AG08396 (cell line): ENCODE data around the gene SMURF2.
"Not testable (repeated sequence)": the region's sequence is repeated elsewhere in the genome, so short reads cannot be mapped to it uniquely, and the experiment has no call there.

ENCODE experiments used
- DNase-seq: peaks from one replicate; pipeline ENCODE4 v3.0.0; 2012; ENCODE audit warnings: low spot score, mixed read lengths

Gene SMURF2

DNA sequence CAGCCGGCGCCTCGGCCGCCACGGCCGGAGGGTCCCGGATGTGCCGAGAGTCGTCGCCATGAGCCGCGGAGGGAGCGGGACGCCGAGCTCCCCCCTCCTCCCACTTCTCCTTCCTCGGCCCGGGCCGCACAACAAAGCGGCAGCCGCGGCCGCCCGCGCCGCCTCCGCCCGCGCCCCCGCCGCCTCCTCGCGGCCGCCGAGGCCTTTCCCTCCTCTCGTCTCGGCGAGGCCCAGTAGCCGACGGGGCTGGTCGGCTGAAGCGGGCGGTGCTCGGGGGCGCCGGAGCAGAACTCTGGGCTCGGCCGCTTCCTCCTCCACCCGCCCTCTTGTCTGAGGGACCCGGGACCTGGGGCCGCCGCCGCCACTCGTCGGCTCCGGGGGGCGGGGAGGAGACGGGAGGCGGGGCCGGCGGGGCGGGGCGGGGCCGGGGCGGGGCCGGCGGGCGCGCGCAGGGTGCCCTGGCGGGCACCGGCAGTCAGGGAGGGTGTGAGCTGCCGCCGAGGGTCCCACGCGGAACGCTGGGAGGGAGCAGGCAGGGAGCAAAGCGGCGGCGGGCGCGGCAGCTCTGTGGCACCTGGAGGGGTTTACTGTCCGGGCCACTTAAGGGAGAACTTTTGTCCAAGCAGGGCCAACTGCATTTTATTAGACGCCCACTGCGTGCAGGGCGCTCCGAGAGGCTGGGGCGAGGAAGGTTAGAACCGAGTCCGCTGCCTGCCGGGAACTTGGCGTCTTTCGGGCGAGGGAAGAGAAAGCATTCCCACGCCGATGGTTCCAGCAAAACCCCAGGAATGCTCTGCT is at the start of gene SMURF2:
Gene SMURF2, minus strand, starts transcription at position 332 of the 798 bp plus-strand sequence. CDS start 427 bp downstream, outside the sequence.
- DNase-seq = peak; percentile 87

DNA sequence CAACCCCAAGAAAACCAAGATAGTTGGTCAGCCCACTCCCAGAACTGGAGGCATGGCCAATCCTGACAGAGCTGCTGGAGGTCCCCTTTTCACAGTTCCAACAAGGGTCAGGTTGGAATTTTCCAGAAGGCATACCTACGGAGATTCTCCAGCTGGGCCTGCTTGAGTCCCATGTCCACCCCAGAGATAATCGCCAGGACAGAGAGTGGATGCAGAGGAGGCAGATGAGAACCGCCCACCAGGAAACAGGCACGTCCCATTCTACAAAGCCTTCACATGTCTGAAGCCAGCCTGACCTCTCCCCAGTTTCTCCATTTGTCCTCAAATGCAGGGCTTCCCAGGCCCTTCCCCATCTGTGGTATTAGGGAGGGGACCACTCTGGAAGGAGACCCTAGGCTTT is 47.4 kb upstream of the SMURF2 start:
- no peak for DNase-seq

DNA sequence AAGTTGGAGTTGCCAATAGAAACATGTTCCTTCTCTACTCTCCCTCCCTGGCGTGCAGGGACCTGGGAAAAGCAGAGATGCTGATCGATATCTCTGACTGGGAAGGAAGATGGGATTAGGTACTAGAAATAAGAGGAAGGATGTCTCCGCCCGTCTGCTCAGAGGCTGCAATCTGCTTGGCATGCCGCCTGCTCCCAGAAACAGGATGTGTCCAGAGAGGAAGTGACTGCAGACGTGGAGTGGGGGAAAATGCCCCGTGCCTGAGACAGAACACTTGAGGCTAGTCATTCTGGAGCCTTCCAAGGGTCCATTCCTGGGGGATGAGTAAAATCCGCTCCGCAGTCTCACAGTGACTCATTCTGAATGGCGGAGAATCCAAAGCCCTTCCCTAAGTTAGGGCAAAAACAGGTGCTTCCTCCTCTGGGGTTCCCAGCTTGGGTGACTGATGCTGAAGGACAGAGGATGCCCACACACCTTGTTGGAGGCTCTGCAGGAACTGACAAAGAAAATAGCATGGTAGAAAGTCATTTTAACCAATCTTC is 45.0 kb upstream of the SMURF2 start:
- DNase-seq = peak; percentile 93

DNA sequence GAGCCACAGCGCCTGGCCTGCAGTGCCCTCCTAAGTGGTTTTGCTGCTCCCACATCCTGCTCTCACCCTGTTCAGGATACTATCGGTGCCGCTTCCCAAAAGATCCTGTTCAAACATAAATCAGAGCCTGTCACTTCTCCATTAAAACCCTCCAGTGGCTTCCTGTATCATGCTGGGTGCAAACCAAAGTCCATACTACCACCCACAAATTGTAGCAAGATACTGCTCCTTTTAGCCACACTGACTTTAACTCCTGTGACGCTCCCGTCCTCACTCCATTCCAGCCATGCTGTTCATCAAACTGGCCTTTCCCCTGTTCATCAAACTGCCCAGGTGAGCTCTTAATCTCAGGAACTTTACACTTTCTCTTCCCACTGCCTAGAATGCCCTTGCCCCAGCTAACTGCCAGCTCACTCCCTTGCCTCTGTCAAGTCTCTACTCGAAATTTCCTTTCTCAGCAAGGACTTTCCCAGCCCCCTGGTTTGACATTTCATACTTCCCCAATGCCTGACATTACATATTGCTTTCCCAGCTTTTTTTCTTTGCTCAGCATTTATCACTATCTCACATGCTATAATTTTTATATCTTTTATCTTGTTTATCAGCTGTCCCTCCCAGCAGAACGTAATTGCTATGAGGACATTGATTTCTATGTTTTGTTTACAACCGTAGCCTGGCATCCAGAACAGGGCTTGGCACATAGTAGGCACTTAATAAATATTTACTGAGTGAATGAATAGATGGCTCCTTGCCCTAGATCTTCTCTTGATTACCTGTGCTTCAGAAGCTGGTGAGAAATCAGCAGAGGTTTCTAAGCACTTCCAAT is 44.3 kb upstream of the SMURF2 start:
- DNase-seq = no peak

DNA sequence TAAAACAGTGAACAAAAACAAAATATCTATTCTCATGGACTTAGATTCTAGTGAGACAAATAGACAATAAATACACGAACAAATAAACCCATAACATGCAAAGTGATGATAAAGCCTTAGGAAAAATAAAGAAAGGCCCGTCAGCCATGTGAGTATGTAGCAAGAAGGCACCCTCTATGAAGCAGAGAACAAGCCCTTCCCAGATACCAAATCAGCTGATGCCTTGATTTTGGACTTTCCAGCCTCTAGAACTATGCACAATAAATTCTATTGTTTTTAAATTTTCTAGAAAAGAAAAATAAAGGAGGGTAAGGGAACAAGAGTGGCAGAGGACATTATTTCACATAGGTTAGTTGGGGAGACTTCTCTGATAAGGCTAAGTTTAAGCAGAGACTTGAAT is 40.7 kb upstream of the SMURF2 start:
- DNase-seq = no peak

DNA sequence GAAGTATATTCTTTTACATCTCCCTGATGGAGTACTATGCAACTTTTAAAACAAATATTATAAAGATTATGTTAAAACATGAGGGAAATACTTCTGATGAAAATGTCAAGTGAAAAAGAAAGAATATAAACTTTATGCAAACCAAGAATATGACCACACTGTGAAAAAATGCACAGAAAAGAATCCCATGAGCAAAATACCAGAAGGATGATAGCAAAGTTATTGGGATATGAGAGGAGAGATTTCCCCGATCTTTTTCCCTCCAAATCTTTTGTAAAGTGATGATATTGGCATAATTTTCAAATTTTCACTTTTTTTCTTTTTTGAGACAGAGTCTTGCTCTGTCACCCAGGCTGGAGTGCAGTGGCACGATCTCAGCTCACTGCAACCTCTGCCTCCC is 36.6 kb upstream of the SMURF2 start:
- no peak for DNase-seq

DNA sequence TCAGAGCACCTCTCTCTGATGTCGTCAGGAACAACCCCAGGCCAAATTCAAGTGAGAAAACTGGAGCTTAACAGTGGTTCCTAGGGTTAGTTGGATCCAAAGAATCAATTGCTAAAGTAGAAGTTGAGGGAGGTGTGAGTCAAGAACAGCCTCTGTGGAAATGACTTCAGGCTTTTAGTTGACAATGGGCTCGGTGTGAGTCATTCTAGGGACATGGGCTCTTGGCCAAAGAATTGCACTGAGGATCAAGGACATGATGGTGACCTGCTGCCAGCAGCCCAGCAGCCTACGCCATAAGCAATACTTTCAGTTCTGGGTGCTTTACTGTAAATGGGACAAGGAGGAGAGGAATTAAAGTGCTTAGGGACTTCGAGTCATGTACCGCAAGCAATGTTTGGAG is 32.1 kb upstream of the SMURF2 start:
- DNase-seq = no peak

DNA sequence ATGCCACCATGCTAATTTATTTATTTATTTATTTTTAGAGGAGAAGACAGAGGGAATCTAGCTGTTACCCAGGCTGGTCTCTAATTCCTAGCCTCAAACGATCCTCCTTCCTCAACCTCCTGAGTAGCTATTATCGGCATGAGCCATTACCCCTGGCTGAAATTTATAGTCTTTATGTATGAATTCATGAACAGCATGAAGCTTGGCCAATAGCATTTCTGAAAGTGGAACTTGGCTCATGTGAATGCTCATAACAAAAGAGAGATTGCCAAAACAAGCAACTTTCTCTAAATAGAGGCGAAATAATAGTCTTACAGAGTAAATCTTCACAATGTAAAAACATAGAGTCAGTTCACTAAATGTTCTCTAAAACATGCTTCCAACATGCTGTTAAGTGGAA is 30.1 kb upstream of the SMURF2 start:
- no peak for DNase-seq

DNA sequence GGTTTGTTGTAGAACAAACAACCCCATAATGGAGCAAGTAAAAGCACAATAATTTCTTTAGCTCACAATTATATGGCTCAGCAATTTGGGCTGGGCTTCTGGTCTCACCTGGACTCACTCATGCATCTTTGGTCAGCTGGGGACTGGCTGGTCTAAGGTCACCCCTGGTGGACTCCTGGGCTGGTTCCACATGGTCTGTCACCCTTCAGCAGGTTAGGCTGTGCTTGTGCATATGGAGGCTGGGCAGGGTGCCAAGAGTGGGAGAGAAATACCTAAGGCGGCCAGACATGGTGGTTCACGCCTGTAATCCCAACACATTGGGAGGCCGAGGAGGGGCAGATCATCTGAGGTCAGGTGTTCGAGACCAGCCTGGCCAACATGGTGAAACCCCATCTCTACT is 27.0 kb upstream of the SMURF2 start:
- no peak for DNase-seq

DNA sequence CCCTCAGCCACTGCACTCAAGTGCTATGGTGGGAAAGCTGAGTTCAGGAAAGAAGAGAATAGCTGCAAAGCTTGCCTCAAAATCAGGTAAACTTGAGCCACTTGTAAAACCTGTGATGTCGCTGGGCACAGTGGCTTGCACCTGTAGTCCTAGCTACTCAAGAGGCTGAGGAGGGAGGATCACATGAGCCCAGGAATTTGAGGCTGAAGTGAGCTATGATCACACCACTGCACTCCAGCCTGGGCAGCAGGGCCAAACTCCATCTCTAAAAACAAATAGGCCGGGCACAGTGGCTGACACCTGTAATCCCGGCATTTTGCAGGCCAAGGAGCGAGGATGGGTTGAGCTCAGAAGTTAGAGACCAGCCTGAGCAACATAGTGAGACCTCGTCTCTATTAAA is 26.4 kb upstream of the SMURF2 start:
- DNase-seq = no peak

DNA sequence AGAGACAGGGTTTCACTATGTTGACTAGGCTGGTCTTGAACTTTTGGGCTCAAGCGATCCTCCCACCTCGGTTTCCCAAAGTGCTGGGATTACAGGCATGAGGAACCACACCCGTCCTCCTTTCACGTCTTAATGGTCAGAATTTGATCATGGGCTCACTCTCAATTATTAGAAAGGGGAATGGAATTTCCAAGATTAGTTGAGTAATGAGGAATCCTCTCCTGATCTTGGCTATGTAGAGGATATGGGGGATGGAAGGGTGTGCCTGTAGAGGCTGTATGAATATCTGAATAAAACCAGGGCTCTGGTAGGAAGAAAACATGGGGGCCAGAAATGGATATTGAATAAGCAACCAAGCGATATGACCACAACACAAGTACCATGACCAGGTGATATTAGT is 25.9 kb upstream of the SMURF2 start:
- peak; percentile 47 for DNase-seq

DNA sequence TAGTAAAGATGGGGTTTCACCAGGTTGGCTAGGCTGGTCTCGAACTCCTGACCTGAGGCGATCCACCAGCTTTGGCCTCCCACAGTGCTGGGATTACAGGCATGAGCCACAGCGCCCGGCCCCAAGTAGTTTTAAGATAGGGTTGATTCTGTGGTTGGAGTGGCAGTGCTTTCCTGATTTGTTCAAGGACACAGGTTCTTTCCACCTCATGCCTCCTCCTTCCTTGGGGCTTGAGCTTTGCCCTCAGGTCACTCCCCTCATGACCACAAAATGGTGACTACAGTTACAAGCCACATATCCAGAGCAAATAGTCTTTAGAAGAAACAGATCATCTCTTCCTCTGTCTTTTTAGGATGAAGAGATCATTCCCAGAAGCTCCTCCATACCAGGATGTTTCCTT is 25.3 kb upstream of the SMURF2 start:
- no peak for DNase-seq

DNA sequence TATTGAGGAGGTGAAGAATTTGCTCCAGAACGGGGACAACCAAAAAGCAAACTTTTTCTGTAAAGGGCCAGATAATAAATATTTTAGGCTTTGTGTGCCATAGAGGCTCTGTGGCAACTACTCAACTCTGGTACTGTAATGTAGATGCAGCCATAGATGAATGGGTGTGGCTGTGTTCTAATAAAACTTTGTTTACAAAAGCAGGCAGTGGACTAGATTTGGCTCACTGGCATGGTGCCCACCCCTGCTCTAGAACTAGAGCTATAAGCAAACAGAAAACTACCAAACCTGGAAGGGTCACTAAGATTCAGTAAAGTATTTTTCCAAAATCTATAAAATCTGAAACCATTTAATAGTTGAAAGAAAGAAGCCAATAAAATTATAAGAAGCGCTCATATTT is 24.6 kb upstream of the SMURF2 start:
- no peak for DNase-seq

DNA sequence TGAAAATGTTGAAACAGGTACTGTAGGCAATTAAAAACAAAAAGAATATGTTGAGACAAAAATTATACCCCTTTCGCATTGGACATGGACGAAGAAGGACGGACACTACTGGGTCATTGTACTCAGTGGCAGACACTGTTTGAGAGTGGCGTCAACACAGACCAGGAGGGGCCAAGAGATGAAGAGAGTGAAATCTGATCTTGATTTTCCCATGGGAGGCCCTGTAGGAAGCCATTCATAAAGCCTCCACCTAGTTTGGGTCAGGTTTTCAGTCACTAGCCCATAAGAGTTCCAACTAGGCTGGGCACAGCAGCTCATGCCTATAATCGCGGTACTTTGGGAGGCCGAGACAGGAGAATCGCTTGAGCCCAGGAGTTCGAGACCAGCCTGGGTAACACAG is 23.6 kb upstream of the SMURF2 start:
- no peak for DNase-seq

DNA sequence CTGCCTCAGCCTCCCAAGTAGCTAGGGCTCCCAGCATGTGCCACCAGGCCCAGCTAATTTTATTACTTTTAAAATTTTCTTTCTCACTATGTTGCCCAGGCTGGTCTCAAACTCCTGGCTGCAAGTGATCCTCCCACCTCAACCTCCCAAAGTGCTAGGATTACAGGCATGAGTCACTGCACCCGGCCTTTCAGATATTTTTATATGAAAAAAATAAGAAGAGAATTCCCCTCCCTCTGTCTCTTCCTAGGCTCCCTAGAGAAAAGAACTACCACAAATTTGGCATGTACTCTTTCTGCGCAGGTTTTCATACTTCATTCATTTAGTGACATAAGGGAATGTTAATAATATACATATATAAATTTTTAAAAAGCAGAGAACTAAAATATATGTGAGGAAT is 21.7 kb upstream of the SMURF2 start:
- no peak for DNase-seq

DNA sequence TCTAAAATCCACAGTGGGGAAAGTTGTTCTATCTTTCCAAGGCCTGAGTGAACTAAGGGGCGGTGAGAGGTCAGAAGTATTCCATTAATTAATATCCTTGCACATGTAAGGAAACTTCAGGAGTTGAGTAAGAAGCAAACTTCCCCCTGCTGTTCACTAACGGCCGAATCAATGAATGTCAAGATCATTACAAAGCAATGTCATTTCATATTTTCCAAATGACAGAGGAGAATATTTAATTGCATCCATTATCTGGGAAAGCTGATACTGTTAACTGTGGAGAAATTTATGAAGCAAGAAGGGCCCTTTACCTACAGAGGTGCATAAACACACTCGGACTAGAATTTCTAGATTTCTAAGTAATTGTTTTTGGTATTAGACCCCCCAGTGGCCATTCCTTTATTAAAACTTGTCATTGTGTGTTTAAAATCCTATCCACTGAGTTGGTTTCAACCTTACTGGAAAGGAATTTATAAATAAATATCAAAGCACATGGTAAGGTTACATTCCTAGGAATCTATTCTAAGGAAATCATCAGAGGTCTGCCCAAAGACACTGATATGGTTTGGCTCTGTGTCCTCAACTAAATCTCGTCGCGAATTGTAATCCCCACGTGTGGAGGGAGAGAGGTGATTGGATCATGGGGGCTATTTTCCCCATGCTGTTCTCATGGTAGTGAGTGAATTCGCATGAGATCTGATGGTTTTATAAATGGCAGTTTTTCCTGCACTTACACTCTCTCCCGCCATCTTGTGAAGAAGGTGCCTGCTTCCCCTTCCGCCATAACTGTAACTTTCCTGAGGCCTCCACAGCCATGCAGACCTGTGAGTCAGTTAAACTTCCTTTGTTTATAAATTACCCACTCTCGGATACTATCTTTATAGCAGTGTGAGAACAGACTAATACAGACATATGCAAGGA is 20.4 kb upstream of the SMURF2 start:
- DNase-seq = no peak

DNA sequence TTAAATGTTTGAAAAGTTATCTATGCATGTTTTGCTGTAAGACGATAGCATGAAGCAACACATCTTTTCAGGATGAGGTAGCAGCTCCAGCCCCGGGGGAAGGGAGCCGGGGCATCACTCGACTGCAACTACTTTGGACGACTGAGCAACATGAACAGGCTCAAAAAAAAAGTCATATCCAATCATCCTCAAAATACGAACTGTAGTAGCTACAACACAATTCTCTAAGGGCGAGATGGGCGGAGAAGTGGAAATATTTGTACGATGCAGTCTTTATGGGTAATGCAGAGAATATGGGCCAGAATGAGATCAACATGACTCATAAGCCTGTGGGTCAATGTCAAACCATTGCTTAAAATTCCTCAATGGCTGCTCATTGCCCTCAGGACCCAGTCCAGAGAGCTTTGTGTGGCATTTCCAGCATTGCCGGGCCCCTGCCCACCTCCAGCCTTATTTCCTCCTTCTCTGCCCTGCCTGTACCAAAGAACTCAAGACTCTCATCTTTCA is 17.7 kb upstream of the SMURF2 start:
- DNase-seq = peak; percentile 70

DNA sequence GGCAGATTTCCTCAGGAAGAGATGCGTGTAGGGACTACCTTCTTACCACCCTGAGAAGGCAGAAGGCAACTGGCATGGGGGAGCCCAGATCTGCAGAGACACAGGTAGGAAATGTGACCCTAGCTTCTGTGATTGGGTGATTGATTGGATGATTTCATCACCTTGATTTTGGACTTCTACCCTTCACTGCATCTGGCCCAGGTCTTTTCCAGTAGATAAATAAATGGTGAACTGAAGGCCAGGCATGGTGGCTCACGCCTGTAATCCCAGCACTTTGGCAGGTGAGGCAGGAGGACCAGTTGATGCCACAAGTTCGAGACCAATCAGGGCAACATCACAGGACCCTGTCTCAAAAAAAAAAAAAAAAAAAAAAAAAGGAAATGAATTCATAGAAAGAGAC is 14.7 kb upstream of the SMURF2 start:
- no peak for DNase-seq

DNA sequence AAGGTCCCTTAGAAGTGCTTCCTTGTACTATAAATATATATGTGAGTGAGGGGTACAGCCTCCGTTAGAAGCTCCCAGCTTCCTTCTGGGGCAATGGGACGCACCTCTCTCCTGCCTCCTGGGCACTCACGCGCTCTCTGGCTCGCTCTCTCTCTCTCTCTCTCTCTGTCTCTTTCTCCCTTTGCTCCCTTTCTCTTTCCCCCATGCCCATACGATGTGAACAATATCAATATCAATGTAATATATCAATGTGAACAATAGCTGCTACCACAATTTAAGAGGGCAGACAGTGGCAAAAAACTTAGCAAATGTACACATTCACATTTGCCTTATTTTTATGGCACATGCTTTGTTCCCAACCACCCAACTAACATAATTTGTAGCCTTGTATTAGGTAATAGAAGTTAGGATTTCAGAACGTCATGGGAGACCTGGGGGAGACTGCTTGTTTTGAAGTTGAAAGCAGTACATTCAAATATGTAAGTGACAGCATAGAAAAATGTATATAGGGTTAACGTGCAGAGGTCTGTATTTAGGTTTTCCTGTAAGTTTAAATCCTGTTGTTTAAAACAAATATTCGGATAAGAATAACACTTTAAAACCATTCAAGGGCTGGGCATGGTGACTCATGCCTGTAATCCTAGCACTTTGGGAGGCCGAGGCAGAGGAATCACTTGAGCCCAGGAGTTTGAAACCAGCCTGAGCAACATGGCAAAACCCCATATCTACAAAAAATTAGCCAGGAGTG is 8.9 kb upstream of the SMURF2 start:
- DNase-seq = not testable (repeated sequence)

DNA sequence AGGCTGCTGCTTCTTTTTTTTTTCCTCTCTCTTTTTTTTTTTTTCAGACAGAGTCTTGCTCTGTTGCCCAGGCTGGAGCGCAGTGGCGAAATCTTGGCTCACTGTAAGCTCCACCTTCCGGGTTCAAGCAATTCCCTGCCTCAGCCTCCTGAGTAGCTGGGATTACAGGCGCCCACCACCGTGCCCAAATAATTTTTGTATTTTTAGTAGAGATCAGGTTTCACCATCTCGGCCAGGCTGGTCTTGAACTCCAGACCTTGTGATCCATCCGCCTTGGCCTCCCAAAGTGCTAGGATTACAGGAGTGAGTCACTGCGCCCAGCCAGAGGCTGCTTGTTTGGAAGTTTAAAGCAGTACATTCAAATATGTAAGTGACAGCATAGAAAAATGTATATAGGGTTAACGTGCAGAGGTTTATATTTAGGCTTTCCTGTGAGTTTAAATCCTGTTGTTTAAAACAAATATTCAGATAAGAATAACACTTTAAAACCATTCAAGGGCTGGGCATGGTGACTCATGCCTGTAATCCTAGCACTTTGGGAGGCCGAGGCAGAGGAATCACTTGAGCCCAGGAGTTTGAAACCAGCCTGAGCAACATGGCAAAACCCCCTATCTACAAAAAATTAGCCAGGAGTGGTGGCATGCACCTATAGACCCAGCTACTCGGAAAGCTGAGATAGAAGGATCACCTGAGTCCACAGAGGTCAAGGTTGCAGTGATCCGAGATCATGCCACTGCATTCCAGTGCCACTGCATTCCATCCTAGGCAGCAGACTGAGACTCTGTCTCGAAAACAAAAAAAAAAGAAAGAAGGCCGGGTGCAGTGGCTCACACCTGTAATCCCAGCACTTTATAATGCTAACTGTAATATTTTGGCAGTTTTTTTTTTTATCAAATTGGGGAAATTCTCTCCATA is 6.0 kb upstream of the SMURF2 start:
- not testable (repeated sequence) for DNase-seq
